ENCODE measurements around the gene SAPCD1.

- TF ChIP-seq POLR2A (IDR thresholded peaks at IDR 0.05): no peak
- peak; percentile 1 to 79 (median 71) for TF ChIP-seq POLR2AphosphoS5 (IDR thresholded peaks at IDR 0.05)
- TF ChIP-seq CTCF (IDR thresholded peaks at IDR 0.05 in 8 of 11, conservative IDR thresholded peaks at IDR 0.05 in 3 of 11): no peak
Observed at GRCh38 chr6:31727717-31728671, 34.5 kb upstream of the SAPCD1 start.
